Measurements from ENCODE around the gene TSPO2.

DNA sequence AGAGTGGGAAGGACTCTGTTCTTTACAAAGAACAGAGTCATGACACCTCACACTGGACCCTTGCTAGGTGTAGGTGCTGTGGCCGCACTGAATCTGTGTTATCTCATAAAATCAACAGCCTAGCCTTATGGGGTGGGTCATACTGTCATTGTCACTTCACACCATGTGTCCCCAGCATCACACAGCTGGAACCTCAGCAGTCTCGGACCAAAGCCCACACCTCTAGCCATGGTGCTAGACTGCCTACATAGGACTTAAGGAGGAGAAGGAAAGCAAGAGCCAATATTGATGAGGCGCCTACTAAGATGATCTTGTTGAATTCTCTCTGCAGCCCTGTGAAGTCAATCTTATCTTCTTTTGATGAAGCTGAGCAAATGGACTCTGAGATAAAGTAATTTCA is 34.3 kb upstream of the TSPO2 start:
- TF ChIP-seq BACH2 (CRISPR knock-in tag; IDR thresholded peaks at IDR 0.05; ENCODE audit: borderline replicate concordance): no peak
- TF ChIP-seq CSDC2 (CRISPR knock-in tag; IDR thresholded peaks at IDR 0.05): no peak
- no peak for TF ChIP-seq ZNF565 (CRISPR knock-in tag; conservative IDR thresholded peaks at IDR 0.05; ENCODE audit: low read depth)
- no peak for TF ChIP-seq ZFP30 (CRISPR knock-in tag; IDR thresholded peaks at IDR 0.05)
- no peak for TF ChIP-seq PPARA (CRISPR knock-in tag; IDR thresholded peaks at IDR 0.05; ENCODE audit: borderline replicate concordance)
- TF ChIP-seq GLIS3 (CRISPR knock-in tag; IDR thresholded peaks at IDR 0.05): no peak
- TF ChIP-seq ZFP3 (CRISPR knock-in tag; IDR thresholded peaks at IDR 0.05): no peak
- TF ChIP-seq, protein P1, sequence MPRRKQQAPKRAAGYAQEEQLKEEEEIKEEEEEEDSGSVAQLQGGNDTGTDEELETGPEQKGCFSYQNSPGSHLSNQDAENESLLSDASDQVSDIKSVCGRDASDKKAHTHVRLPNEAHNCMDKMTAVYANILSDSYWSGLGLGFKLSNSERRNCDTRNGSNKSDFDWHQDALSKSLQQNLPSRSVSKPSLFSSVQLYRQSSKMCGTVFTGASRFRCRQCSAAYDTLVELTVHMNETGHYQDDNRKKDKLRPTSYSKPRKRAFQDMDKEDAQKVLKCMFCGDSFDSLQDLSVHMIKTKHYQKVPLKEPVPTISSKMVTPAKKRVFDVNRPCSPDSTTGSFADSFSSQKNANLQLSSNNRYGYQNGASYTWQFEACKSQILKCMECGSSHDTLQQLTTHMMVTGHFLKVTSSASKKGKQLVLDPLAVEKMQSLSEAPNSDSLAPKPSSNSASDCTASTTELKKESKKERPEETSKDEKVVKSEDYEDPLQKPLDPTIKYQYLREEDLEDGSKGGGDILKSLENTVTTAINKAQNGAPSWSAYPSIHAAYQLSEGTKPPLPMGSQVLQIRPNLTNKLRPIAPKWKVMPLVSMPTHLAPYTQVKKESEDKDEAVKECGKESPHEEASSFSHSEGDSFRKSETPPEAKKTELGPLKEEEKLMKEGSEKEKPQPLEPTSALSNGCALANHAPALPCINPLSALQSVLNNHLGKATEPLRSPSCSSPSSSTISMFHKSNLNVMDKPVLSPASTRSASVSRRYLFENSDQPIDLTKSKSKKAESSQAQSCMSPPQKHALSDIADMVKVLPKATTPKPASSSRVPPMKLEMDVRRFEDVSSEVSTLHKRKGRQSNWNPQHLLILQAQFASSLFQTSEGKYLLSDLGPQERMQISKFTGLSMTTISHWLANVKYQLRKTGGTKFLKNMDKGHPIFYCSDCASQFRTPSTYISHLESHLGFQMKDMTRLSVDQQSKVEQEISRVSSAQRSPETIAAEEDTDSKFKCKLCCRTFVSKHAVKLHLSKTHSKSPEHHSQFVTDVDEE (CRISPR knock-in tag; IDR thresholded peaks at IDR 0.05): no peak
- no peak for TF ChIP-seq ARNTL (CRISPR knock-in tag; IDR thresholded peaks at IDR 0.05; ENCODE audit: borderline replicate concordance, low read depth)
